IMR-90 (cell line): ENCODE results near the gene RFTN1. TPM values are rescaled to one million over a fixed set of nuclear protein-coding genes. Genes with fewer than 3 reads are reported as not detected.

Experiments used
- ATAC-seq: fragments of 200-7000 bp; cut with Tn5 transposase; 2 replicates; pipeline ENCODE4 v1.9.1; 2020; ENCODE audit warnings: low read depth, mild to moderate bottlenecking, moderate library complexity
- BruUV-seq: library from RNA; stranded (reverse); fragments of 400-500 nt; replicated peaks from 2 replicates; lab custom pipeline; 2021; lab: Mats Ljungman, UMichigan
- CTCF ChIA-PET: fragments of 300-600 bp; formaldehyde crosslinking; extraction: SDS; loops from one replicate; lab custom pipeline; 2021; ENCODE audit warnings: antibody characterized with exemption; lab: Yijun Ruan, JAX
- POLR2A ChIA-PET: fragments of 300-600 bp; sonication (Branson Sonifier 250); formaldehyde crosslinking; loops from one replicate; lab custom pipeline; 2022; ENCODE audit warnings: antibody characterized with exemption; ENCODE audit not compliant: unreplicated experiment; lab: Charles Lee
- DNase-seq: peaks from one replicate; pipeline ENCODE4 v3.0.0; 2013
- H2AFZ ChIP-seq: replicated peaks from 2 replicates; pipeline ENCODE3; 2013; ENCODE audit warnings: low read length, mild to moderate bottlenecking; ENCODE audit not compliant: poor library complexity
- H2AK5ac ChIP-seq: 2 replicates; pipeline ENCODE4 v1.6.1; 2013; ENCODE audit warnings: low read depth, low read length, inconsistent platforms
- H2AK9ac ChIP-seq: replicated peaks from 2 replicates; pipeline ENCODE3; 2013; ENCODE audit warnings: mild to moderate bottlenecking, low read depth, low read length, moderate library complexity; ENCODE audit not compliant: poor library complexity
- H2BK120ac ChIP-seq: 2 replicates; pipeline ENCODE4 v1.6.1; 2013; ENCODE audit warnings: low read depth, low read length, inconsistent platforms
- H2BK15ac ChIP-seq: 3 replicates; pipeline ENCODE4 v1.6.1; 2013; ENCODE audit warnings: low read depth, low read length, inconsistent platforms
- H2BK20ac ChIP-seq: 2 replicates; pipeline ENCODE4 v1.6.1; 2013; ENCODE audit warnings: low read depth, mild to moderate bottlenecking, inconsistent platforms, low read length, moderate library complexity
- H2BK5ac ChIP-seq: 2 replicates; pipeline ENCODE4 v1.6.1; 2013; ENCODE audit warnings: mild to moderate bottlenecking, low read depth, low read length, inconsistent platforms; ENCODE audit not compliant: poor library complexity, severe bottlenecking
- H3K14ac ChIP-seq: replicated peaks from 2 replicates; pipeline ENCODE4 v1.6.1; 2013; ENCODE audit warnings: low read depth, low read length, inconsistent platforms
- H3K18ac ChIP-seq: 2 replicates; pipeline ENCODE4 v1.6.1; 2013; ENCODE audit warnings: low read depth, low read length, control low read depth
- H3K23ac ChIP-seq: 2 replicates; pipeline ENCODE4 v1.6.1; 2013; ENCODE audit warnings: low read depth, low read length, inconsistent platforms
- H3K27ac ChIP-seq: 2 replicates; pipeline ENCODE4 v1.5.1; 2013; ENCODE audit warnings: mild to moderate bottlenecking, control low read depth, low read length; ENCODE audit not compliant: insufficient read depth
- H3K27me3 ChIP-seq: 2 replicates; pipeline ENCODE4 v1.6.1; 2013; ENCODE audit warnings: low read length; ENCODE audit not compliant: control insufficient read depth, insufficient read depth
- H3K36me3 ChIP-seq: 2 replicates; pipeline ENCODE4 v1.6.1; 2013; ENCODE audit warnings: low read length, mixed read lengths; ENCODE audit not compliant: control insufficient read depth, insufficient read depth
- H3K4ac ChIP-seq: 2 replicates; pipeline ENCODE4 v1.6.1; 2013; ENCODE audit warnings: low read depth, low read length, inconsistent platforms
- H3K4me1 ChIP-seq: 2 replicates; pipeline ENCODE4 v1.6.1; 2013; ENCODE audit warnings: low read length, mixed read lengths; ENCODE audit not compliant: control insufficient read depth, insufficient read depth
- H3K4me2 ChIP-seq: 2 replicates; pipeline ENCODE4 v1.6.1; 2013; ENCODE audit warnings: low read depth, mild to moderate bottlenecking, control low read depth, low read length, moderate library complexity
- H3K4me3 ChIP-seq: 2 replicates; pipeline ENCODE4 v1.5.1; 2013; ENCODE audit warnings: low read depth, mild to moderate bottlenecking, control low read depth, low read length, moderate library complexity; ENCODE audit not compliant: insufficient read depth
- H3K56ac ChIP-seq: 2 replicates; pipeline ENCODE4 v1.6.1; 2013; ENCODE audit warnings: low read length, inconsistent platforms; ENCODE audit not compliant: insufficient read depth; ENCODE audit errors: extremely low read depth
- H3K79me1 ChIP-seq, 2 experiments: 2 replicates each; pipeline ENCODE4 v1.6.1; 2013; ENCODE audit warnings: low read length in 2 of 2, inconsistent platforms in 1 of 2, low read depth in 1 of 2
- H3K9ac ChIP-seq: 2 replicates; pipeline ENCODE4 v1.6.1; 2013; ENCODE audit warnings: low read depth, low read length, control low read depth
- H3K9me1 ChIP-seq: 2 replicates; pipeline ENCODE4 v1.6.1; 2013; ENCODE audit warnings: low read length, inconsistent platforms; ENCODE audit not compliant: insufficient read depth
- H3K9me3 ChIP-seq: 2 replicates; pipeline ENCODE4 v1.6.1; 2013; ENCODE audit warnings: low read length; ENCODE audit not compliant: control insufficient read depth, insufficient read depth
- H4K20me1 ChIP-seq: 2 replicates; pipeline ENCODE4 v1.6.1; 2013; ENCODE audit warnings: low read length, inconsistent platforms; ENCODE audit not compliant: insufficient read depth
- H4K5ac ChIP-seq: 2 replicates; pipeline ENCODE4 v1.6.1; 2013; ENCODE audit warnings: mild to moderate bottlenecking, low read depth, low read length, control low read depth
- H4K8ac ChIP-seq, 2 experiments: 2 replicates each; pipeline ENCODE4 v1.6.1; 2013; ENCODE audit warnings: low read depth in 2 of 2, low read length in 2 of 2, control low read depth in 1 of 2, inconsistent platforms in 1 of 2
- H4K91ac ChIP-seq: 2 replicates; pipeline ENCODE4 v1.6.1; 2013; ENCODE audit warnings: low read depth, low read length, inconsistent platforms; ENCODE audit not compliant: insufficient read depth
- BHLHE40 ChIP-seq: fragments of 150-350 bp; IDR thresholded peaks from 2 replicates; pipeline ENCODE4 v1.6.1; 2016; ENCODE audit warnings: mild to moderate bottlenecking, low read depth, low read length
- CEBPB ChIP-seq: IDR thresholded peaks from 2 replicates; pipeline ENCODE4 v1.6.1; 2012; ENCODE audit warnings: low read depth, low read length, improper control_type of control experiment
- CHD1 ChIP-seq: IDR thresholded peaks from 2 replicates; pipeline ENCODE4 v1.6.1; 2012; ENCODE audit warnings: low read depth, low read length, improper control_type of control experiment
- CTCF ChIP-seq: conservative IDR thresholded peaks from 2 replicates; pipeline ENCODE4 v1.5.1; 2012; ENCODE audit warnings: mild to moderate bottlenecking, low read depth, low read length, improper control_type of control experiment
- ELK1 ChIP-seq: fragments of 150-350 bp; IDR thresholded peaks from 2 replicates; pipeline ENCODE4 v1.6.1; 2016; ENCODE audit warnings: low read depth, mild to moderate bottlenecking, low read length, moderate library complexity, borderline replicate concordance
- FOS ChIP-seq: fragments of 150-350 bp; IDR thresholded peaks from 2 replicates; pipeline ENCODE4 v1.6.1; 2016; ENCODE audit warnings: low read depth, low read length
- MAFK ChIP-seq: IDR thresholded peaks from 2 replicates; pipeline ENCODE4 v1.6.1; 2012; ENCODE audit warnings: low read depth, low read length, improper control_type of control experiment
- MAZ ChIP-seq: IDR thresholded peaks from 2 replicates; pipeline ENCODE4 v1.6.1; 2012; ENCODE audit warnings: low read depth, mild to moderate bottlenecking, low read length, improper control_type of control experiment, moderate library complexity, borderline replicate concordance
- MXI1 ChIP-seq: IDR thresholded peaks from 2 replicates; pipeline ENCODE4 v1.6.1; 2012; ENCODE audit warnings: low read depth, mild to moderate bottlenecking, low read length, moderate library complexity, borderline replicate concordance
- NFE2L2 ChIP-seq: fragments of 150-350 bp; IDR thresholded peaks from 2 replicates; pipeline ENCODE4 v1.6.1; 2016; ENCODE audit warnings: low read depth, mild to moderate bottlenecking, low read length
- POLR2A ChIP-seq: IDR thresholded peaks from 2 replicates; pipeline ENCODE4 v1.6.1; 2012; ENCODE audit warnings: mild to moderate bottlenecking, low read depth, low read length
- RAD21 ChIP-seq: IDR thresholded peaks from 2 replicates; pipeline ENCODE4 v1.6.1; 2012; ENCODE audit warnings: low read length, improper control_type of control experiment
- RCOR1 ChIP-seq: IDR thresholded peaks from 2 replicates; pipeline ENCODE4 v1.6.1; 2012; ENCODE audit warnings: mild to moderate bottlenecking, low read length, improper control_type of control experiment; ENCODE audit not compliant: insufficient replicate concordance
- RFX5 ChIP-seq: IDR thresholded peaks from 2 replicates; pipeline ENCODE4 v1.8.0; 2012; ENCODE audit warnings: low read depth, mild to moderate bottlenecking, low read length, moderate library complexity
- SMC3 ChIP-seq: fragments of 150-350 bp; IDR thresholded peaks from 2 replicates; pipeline ENCODE4 v1.6.1; 2016; ENCODE audit warnings: low read depth, mild to moderate bottlenecking, antibody characterized with exemption, low read length, moderate library complexity
- USF2 ChIP-seq: fragments of 150-350 bp; IDR thresholded peaks from 2 replicates; pipeline ENCODE4 v1.6.1; 2017; ENCODE audit warnings: mild to moderate bottlenecking, antibody characterized with exemption, low read length, low read depth
- WGBS, 2 experiments: methylation state at CpG; one replicate each; pipeline versions ENCODE4 v1.1.5 to v1.1.7; 2013; ENCODE audit warnings: missing lambda C conversion rate in 2 of 2; ENCODE audit not compliant: insufficient read length in 1 of 2; ENCODE audit errors: extremely low coverage in 2 of 2; 5-methylcytosine and 5-hydroxymethylcytosine counted together
- dilution Hi-C: fragments of 300-500 bp; cut with HindIII; formaldehyde crosslinking; loops from one replicate; pipeline ENCODE4 v1.14.3; 2018; ENCODE audit warnings: low sequenced_read_pairs; ENCODE audit not compliant: unreplicated experiment
- in situ Hi-C: fragments of 300-500 bp; cut with MboI; formaldehyde crosslinking; loops from 3 replicates; pipeline ENCODE4 v1.14.3; 2019; ENCODE audit warnings: low sequenced_read_pairs, inconsistent platforms, mixed read lengths
- intact Hi-C: fragments of 100-400 bp; cut with micrococcal nuclease; formaldehyde crosslinking; loops from 2 replicates; pipeline ENCODE4 v1.10.0; 2022
- polyA plus RNA-seq, 3 experiments: library from polyadenylated mRNA; depleted of rRNA; stranded (reverse); fragments of >200 nt; gene quantifications; 2 replicates each; pipeline ENCODE4 v1.2.3, GENCODE V29; 2012; ENCODE audit warnings: low replicate concordance in 1 of 3
- total RNA-seq: library from RNA; depleted of rRNA; stranded (reverse); fragments of >200 nt; gene quantifications from 2 replicates; pipeline ENCODE4 v1.2.3, GENCODE V29; 2012

RFTN1 gene
- total and polyA plus RNA-seq, 2 of the 4 experiments (the other 2 are of a cell fraction) = 45.0 to 52.0 TPM

- no peak overlapping the region for H2BK20ac ChIP-seq
- ChIA-PET POLR2A (no interaction called here), CTCF (no interaction called here)
- H3K36me3 ChIP-seq = peaks cover 3% of the 10 kb centered on the region; the same call in 1 of the 2 replicates
- in situ Hi-C loops (no loop called here), intact Hi-C loops (no loop called here), dilution Hi-C loops (no loop called here)
- BruUV-seq = no TSS peak
- no peak overlapping the region for H2AK5ac ChIP-seq
- no peak overlapping the region for H3K4ac ChIP-seq
- no peaks in the 10 kb centered on the region for H3K27me3 ChIP-seq
- H4K20me1 ChIP-seq = no peaks in the 10 kb centered on the region
- H2BK5ac ChIP-seq = no peak overlapping the region
- ATAC-seq (no peak), DNase-seq (no peak)
- H3K14ac ChIP-seq = no peak overlapping the region
- no peak overlapping the region for H3K9ac ChIP-seq
- H2AFZ ChIP-seq = no peak overlapping the region
- WGBS, 2 experiments = no CpG with 5 or more reads among the region's 3 CpGs
- H4K8ac ChIP-seq = no peak overlapping the region
- no peak overlapping the region for H2BK15ac ChIP-seq
- H3K27ac ChIP-seq = no peak overlapping the region
- H3K4me1 ChIP-seq = no peaks in the 10 kb centered on the region
- no peak overlapping the region for H3K56ac ChIP-seq
- no peak overlapping the region for H3K4me3 ChIP-seq
- H2BK120ac ChIP-seq = no peak overlapping the region
- H3K9me1 ChIP-seq = peaks cover 3% of the 10 kb centered on the region; the same call in 1 of the 2 replicates
- H3K4me2 ChIP-seq = no peak overlapping the region
- TF ChIP-seq MXI1 (no peak), POLR2A (no peak), ELK1 (no peak), RFX5 (no peak), RCOR1 (no peak), SMC3 (no peak), CEBPB (no peak), USF2 (no peak), MAFK (no peak), MAZ (no peak), RAD21 (no peak), FOS (no peak), CTCF (no peak), BHLHE40 (no peak), CHD1 (no peak), NFE2L2 (no peak)
- H4K91ac ChIP-seq = no peak overlapping the region
- no peak overlapping the region for H4K5ac ChIP-seq
- H3K79me1 ChIP-seq = peaks cover 34 to 40% of the 10 kb centered on the region in 2 experiments
- no peaks in the 10 kb centered on the region for H3K9me3 ChIP-seq
- no peak overlapping the region for H3K18ac ChIP-seq
- no peak overlapping the region for H3K23ac ChIP-seq
- H2AK9ac ChIP-seq = no peak overlapping the region
Observed at GRCh38 chr3:16266714-16267113, 246.8 kb downstream of the RFTN1 start.
